Neural progenitor cell (in vitro differentiated cells): ENCODE results near the gene SPOCK1. TPM values are rescaled to one million over a fixed set of nuclear protein-coding genes. Genes with fewer than 3 reads are reported as not detected.

Source experiments
- DNase-seq: peaks from one replicate; pipeline ENCODE4 v3.0.0-alpha.2; 2016; ENCODE audit warnings: low spot score
- H2AFZ ChIP-seq: fragments of 200-600 bp; sonication (generic); replicated peaks from 2 replicates; pipeline ENCODE4 v1.6.1; 2016; ENCODE audit warnings: antibody characterized with exemption
- H3F3A ChIP-seq: fragments of 200-600 bp; sonication (generic); 2 replicates; pipeline ENCODE4 v1.6.1; 2016; ENCODE audit warnings: antibody characterized with exemption, low read depth
- H3K27ac ChIP-seq: fragments of 200-600 bp; sonication (generic); 2 replicates; pipeline ENCODE4 v1.5.1; 2016; ENCODE audit warnings: mild to moderate bottlenecking
- H3K27me3 ChIP-seq: fragments of 200-600 bp; sonication (generic); 2 replicates; pipeline ENCODE4 v1.6.1; 2016; ENCODE audit warnings: mild to moderate bottlenecking, moderate library complexity
- H3K36me3 ChIP-seq: fragments of 200-600 bp; sonication (generic); 2 replicates; pipeline ENCODE4 v1.5.1; 2016
- H3K4me1 ChIP-seq: fragments of 200-600 bp; sonication (generic); 2 replicates; pipeline ENCODE4 v1.6.1; 2016; ENCODE audit warnings: mixed run types
- H3K4me2 ChIP-seq: fragments of 200-600 bp; sonication (generic); 2 replicates; pipeline ENCODE4 v1.6.1; 2016
- H3K4me3 ChIP-seq: fragments of 200-600 bp; sonication (generic); 2 replicates; pipeline ENCODE4 v1.5.1; 2016
- H3K79me2 ChIP-seq: fragments of 200-600 bp; sonication (generic); 2 replicates; pipeline ENCODE4 v1.6.1; 2016; ENCODE audit warnings: low read depth
- H3K9ac ChIP-seq: fragments of 200-600 bp; sonication (generic); 2 replicates; pipeline ENCODE4 v1.6.1; 2016
- H3K9me3 ChIP-seq: fragments of 200-600 bp; sonication (generic); 2 replicates; pipeline ENCODE4 v1.5.1; 2016; ENCODE audit warnings: low read depth
- H4K20me1 ChIP-seq: fragments of 200-600 bp; sonication (generic); 2 replicates; pipeline ENCODE4 v1.6.1; 2016; ENCODE audit warnings: low read depth
- H3K27ac Mint-ChIP-seq: 3 replicates; pipeline ENCODE4 v1.8.0; 2021; ENCODE audit warnings: mixed read lengths
- H3K27me3 Mint-ChIP-seq: 2 replicates; pipeline ENCODE4 v1.8.0; 2022; ENCODE audit warnings: low read depth, mild to moderate bottlenecking, inconsistent platforms, moderate library complexity, mixed read lengths; ENCODE audit not compliant: insufficient read depth
- H3K36me3 Mint-ChIP-seq: 3 replicates; pipeline ENCODE4 v1.8.0; 2021; ENCODE audit warnings: mixed read lengths
- H3K4me1 Mint-ChIP-seq: 3 replicates; pipeline ENCODE4 v1.8.0; 2021; ENCODE audit warnings: mixed read lengths
- H3K4me3 Mint-ChIP-seq: 3 replicates; pipeline ENCODE4 v1.8.0; 2021; ENCODE audit warnings: mild to moderate bottlenecking, moderate library complexity, mixed read lengths
- H3K9me3 Mint-ChIP-seq: 3 replicates; pipeline ENCODE4 v1.8.0; 2020; ENCODE audit warnings: mixed read lengths
- CTCF ChIP-seq: fragments of 200-600 bp; sonication (generic); IDR thresholded peaks from 2 replicates; pipeline ENCODE4 v1.5.1; 2017; ENCODE audit warnings: antibody characterized with exemption, mild to moderate bottlenecking
- EZH2 ChIP-seq: fragments of 200-600 bp; sonication (generic); IDR thresholded peaks from 2 replicates; pipeline ENCODE4 v1.6.1; 2017; ENCODE audit warnings: antibody characterized with exemption, mild to moderate bottlenecking, moderate library complexity
- EZH2phosphoT487 ChIP-seq: fragments of 200-600 bp; sonication (generic); IDR thresholded peaks from 2 replicates; pipeline ENCODE4 v1.6.1; 2017; ENCODE audit warnings: antibody characterized with exemption
- total RNA-seq: library from RNA; depleted of rRNA; stranded (reverse); fragments of >200 nt; gene quantifications from 2 replicates; pipeline ENCODE4 v1.2.3, GENCODE V29; 2015; ENCODE audit warnings: low replicate concordance

SPOCK1 gene
- total RNA-seq, 1 donor from 2014 or later = 6.9 TPM

GRCh38 chr5:137226081-137226480, 273.0 kb downstream of the SPOCK1 start:
- no peak overlapping the region for H3K4me3 Mint-ChIP-seq
- Histone ChIP-seq H3K4me2 (no peak overlapping the region), H3K27ac (no peak overlapping the region), H3K27me3 (no peaks in the 10 kb centered on the region), H3F3A (no peaks in the 10 kb centered on the region), H3K4me1 (no peaks in the 10 kb centered on the region), H2AFZ (no peak overlapping the region), H3K4me3 (no peak overlapping the region), H3K9ac (no peak overlapping the region), H3K36me3 (no peaks in the 10 kb centered on the region), H4K20me1 (no peaks in the 10 kb centered on the region), H3K79me2 (no peaks in the 10 kb centered on the region), H3K9me3 (no peaks in the 10 kb centered on the region)
- H3K4me1 Mint-ChIP-seq = no peaks in the 10 kb centered on the region
- H3K36me3 Mint-ChIP-seq = no peaks in the 10 kb centered on the region
- no peak overlapping the region for H3K27ac Mint-ChIP-seq
- TF ChIP-seq EZH2 = no peak
- TF ChIP-seq EZH2phosphoT487 = no peak
- no peak for TF ChIP-seq CTCF
- no peak for DNase-seq
- peaks cover 4% of the 10 kb centered on the region for H3K27me3 Mint-ChIP-seq
- no peaks in the 10 kb centered on the region for H3K9me3 Mint-ChIP-seq

DNA sequence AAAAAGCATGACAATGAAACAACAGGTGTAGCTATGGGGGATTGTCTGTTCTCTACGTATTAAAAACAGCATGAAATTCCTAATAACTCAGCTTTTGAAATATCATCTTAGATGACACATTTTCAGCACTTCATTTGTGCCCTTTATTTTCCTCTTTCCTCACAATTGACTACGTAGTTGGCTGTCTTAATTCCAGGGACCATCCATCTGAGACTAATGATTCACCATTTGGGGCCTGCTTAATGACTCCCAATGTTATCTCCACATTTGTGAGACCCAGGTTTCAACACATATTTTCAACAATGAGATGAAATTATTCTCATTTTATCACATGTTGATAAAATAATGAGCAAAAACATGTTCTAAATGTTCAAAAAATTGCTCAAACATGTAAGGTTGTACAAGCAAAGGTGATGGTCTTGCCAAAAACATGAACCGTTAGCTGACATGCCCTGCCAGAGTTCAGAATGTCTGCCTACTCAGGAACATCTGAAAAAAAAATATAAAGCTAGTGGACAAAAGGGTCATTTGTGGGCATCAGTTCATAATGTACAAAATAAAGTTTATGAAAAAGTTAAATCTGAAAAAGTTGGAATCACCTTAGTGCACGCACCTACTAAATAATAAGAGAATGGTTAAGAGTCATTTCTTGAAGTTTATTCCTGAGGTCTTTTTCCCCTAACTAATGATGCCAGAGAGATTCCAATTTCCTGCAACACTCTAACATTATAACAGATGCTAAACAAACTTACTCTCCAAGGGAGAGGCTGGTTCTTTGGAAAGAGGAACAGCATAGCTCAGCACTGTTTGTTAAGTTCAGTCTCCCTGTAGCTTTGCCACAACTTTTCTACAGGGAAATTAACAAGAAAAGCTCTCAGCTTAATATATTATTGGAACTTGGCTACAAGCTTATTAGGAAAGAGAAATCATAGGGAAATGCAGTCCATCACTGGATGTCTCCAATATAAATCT, 275.5 kb downstream of the SPOCK1 start:
- Mint-ChIP-seq H3K36me3 (no peaks in the 10 kb centered on the region), H3K4me1 (no peaks in the 10 kb centered on the region), H3K9me3 (no peaks in the 10 kb centered on the region), H3K27ac (no peak overlapping the region), H3K4me3 (no peak overlapping the region), H3K27me3 (peaks cover 3% of the 10 kb centered on the region)
- no peak overlapping the region for H3K9ac ChIP-seq
- H3K27me3 ChIP-seq = no peaks in the 10 kb centered on the region
- no peak overlapping the region for H3K4me2 ChIP-seq
- H3K79me2 ChIP-seq = no peaks in the 10 kb centered on the region
- no peaks in the 10 kb centered on the region for H3K4me1 ChIP-seq
- H3K27ac ChIP-seq = no peak overlapping the region
- no peaks in the 10 kb centered on the region for H3K36me3 ChIP-seq
- no peaks in the 10 kb centered on the region for H3F3A ChIP-seq
- TF ChIP-seq EZH2phosphoT487 = no peak
- no peak for TF ChIP-seq CTCF
- TF ChIP-seq EZH2 = no peak
- H4K20me1 ChIP-seq = no peaks in the 10 kb centered on the region
- H2AFZ ChIP-seq = no peak overlapping the region
- H3K4me3 ChIP-seq = no peak overlapping the region
- H3K9me3 ChIP-seq = no peaks in the 10 kb centered on the region
- DNase-seq = no peak

GRCh38 chr5:137221943-137222342, 277.2 kb downstream of the SPOCK1 start:
- peaks cover 3% of the 10 kb centered on the region for H3K27me3 Mint-ChIP-seq
- no peak for DNase-seq
- H3K79me2 ChIP-seq = no peaks in the 10 kb centered on the region
- H3K4me2 ChIP-seq = no peak overlapping the region
- no peak overlapping the region for H3K4me3 Mint-ChIP-seq
- H3K9me3 ChIP-seq = no peaks in the 10 kb centered on the region
- no peaks in the 10 kb centered on the region for H3K36me3 Mint-ChIP-seq
- H3K4me3 ChIP-seq = no peak overlapping the region
- H3K27me3 ChIP-seq = no peaks in the 10 kb centered on the region
- H3K9me3 Mint-ChIP-seq = no peaks in the 10 kb centered on the region
- no peak overlapping the region for H3K27ac ChIP-seq
- no peak overlapping the region for H3K9ac ChIP-seq
- no peaks in the 10 kb centered on the region for H3K4me1 ChIP-seq
- H3F3A ChIP-seq = no peaks in the 10 kb centered on the region
- no peaks in the 10 kb centered on the region for H3K36me3 ChIP-seq
- TF ChIP-seq EZH2phosphoT487 = no peak
- no peak for TF ChIP-seq EZH2
- no peak for TF ChIP-seq CTCF
- H2AFZ ChIP-seq = no peak overlapping the region
- H3K27ac Mint-ChIP-seq = peak overlapping the region; percentile 68
- H3K4me1 Mint-ChIP-seq = no peaks in the 10 kb centered on the region
- no peaks in the 10 kb centered on the region for H4K20me1 ChIP-seq
